ENCODE data around the gene SSBP4. TPM values are rescaled to one million over a fixed set of nuclear protein-coding genes. Genes with fewer than 3 reads are reported as not detected.

SSBP4 gene
- total and polyA plus RNA-seq, 2 experiments from 2014 or later: 44.4 to 52.0 TPM

DNA sequence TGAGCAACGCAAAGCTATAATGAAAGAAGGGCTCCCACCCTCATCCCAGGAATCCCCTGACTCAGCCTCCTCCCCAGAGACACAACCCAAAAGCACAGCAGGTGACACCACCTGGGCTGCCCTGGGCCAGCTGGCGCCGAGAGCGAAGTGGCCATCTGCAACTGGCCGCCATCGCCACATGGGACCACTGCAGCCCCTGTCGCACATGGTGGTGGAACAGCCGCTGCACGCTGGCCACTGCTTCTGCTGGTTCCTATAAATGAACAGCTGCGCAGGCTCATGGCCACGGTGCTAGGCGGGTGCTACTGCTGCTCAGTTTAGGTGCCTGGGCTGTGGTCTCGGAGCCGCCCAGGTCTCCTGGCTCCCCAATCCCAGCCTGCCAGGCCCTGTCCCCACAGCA lies 30.4 kb downstream of the SSBP4 start:
- Mint-ChIP-seq H3K27me3 (ENCODE audit: insufficient read depth, low read depth, poor library complexity) (peaks cover 11% of the 10 kb centered on the region), H3K36me3 (ENCODE audit: low read depth) (peaks cover 5% of the 10 kb centered on the region; the same call in 2 of the 3 replicates), H3K27ac (no peak overlapping the region), H3K9me3 (no peaks in the 10 kb centered on the region), H3K4me3 (no peak overlapping the region), H3K4me1 (peaks cover 10% of the 10 kb centered on the region; the same call in 2 of the 3 replicates)
- H3K79me2 ChIP-seq (replicated peaks; ENCODE audit: insufficient read depth): no peaks in the 10 kb centered on the region
- H3F3A ChIP-seq (replicated peaks; ENCODE audit: low read depth): 0 out of 2 replicates have a peak, but pooled peaks cover 3% of the 10 kb centered on the region
- H3K4me2 ChIP-seq: no peak overlapping the region
- H3K4me3 ChIP-seq: no peak overlapping the region
- H3K27me3 ChIP-seq (ENCODE audit: insufficient read depth): no peaks in the 10 kb centered on the region
- DNase-seq (ENCODE audit: low spot score): no peak
- H3K36me3 ChIP-seq (ENCODE audit: insufficient read depth): no peaks in the 10 kb centered on the region; the same call in 1 of the 2 replicates
- ATAC-seq: no peak
- no peak overlapping the region for H2AFZ ChIP-seq
- H3K4me1 ChIP-seq (ENCODE audit: insufficient read depth): no peaks in the 10 kb centered on the region
- H3K9me2 ChIP-seq (ENCODE audit: insufficient read depth): no peaks in the 10 kb centered on the region
- TF ChIP-seq, protein P1, sequence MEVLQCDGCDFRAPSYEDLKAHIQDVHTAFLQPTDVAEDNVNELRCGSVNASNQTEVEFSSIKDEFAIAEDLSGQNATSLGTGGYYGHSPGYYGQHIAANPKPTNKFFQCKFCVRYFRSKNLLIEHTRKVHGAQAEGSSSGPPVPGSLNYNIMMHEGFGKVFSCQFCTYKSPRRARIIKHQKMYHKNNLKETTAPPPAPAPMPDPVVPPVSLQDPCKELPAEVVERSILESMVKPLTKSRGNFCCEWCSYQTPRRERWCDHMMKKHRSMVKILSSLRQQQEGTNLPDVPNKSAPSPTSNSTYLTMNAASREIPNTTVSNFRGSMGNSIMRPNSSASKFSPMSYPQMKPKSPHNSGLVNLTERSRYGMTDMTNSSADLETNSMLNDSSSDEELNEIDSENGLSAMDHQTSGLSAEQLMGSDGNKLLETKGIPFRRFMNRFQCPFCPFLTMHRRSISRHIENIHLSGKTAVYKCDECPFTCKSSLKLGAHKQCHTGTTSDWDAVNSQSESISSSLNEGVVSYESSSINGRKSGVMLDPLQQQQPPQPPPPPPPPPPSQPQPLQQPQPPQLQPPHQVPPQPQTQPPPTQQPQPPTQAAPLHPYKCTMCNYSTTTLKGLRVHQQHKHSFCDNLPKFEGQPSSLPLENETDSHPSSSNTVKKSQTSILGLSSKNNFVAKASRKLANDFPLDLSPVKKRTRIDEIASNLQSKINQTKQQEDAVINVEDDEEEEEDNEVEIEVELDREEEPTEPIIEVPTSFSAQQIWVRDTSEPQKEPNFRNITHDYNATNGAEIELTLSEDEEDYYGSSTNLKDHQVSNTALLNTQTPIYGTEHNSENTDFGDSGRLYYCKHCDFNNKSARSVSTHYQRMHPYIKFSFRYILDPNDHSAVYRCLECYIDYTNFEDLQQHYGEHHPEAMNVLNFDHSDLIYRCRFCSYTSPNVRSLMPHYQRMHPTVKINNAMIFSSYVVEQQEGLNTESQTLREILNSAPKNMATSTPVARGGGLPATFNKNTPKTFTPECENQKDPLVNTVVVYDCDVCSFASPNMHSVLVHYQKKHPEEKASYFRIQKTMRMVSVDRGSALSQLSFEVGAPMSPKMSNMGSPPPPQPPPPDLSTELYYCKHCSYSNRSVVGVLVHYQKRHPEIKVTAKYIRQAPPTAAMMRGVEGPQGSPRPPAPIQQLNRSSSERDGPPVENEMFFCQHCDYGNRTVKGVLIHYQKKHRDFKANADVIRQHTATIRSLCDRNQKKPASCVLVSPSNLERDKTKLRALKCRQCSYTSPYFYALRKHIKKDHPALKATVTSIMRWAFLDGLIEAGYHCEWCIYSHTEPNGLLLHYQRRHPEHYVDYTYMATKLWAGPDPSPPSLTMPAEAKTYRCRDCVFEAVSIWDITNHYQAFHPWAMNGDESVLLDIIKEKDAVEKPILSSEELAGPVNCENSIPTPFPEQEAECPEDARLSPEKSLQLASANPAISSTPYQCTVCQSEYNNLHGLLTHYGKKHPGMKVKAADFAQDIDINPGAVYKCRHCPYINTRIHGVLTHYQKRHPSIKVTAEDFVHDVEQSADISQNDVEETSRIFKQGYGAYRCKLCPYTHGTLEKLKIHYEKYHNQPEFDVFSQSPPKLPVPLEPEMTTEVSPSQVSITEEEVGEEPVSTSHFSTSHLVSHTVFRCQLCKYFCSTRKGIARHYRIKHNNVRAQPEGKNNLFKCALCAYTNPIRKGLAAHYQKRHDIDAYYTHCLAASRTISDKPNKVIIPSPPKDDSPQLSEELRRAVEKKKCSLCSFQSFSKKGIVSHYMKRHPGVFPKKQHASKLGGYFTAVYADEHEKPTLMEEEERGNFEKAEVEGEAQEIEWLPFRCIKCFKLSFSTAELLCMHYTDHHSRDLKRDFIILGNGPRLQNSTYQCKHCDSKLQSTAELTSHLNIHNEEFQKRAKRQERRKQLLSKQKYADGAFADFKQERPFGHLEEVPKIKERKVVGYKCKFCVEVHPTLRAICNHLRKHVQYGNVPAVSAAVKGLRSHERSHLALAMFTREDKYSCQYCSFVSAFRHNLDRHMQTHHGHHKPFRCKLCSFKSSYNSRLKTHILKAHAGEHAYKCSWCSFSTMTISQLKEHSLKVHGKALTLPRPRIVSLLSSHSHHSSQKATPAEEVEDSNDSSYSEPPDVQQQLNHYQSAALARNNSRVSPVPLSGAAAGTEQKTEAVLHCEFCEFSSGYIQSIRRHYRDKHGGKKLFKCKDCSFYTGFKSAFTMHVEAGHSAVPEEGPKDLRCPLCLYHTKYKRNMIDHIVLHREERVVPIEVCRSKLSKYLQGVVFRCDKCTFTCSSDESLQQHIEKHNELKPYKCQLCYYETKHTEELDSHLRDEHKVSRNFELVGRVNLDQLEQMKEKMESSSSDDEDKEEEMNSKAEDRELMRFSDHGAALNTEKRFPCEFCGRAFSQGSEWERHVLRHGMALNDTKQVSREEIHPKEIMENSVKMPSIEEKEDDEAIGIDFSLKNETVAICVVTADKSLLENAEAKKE (CRISPR knock-in tag; IDR thresholded peaks at IDR 0.05): no peak
- TF ChIP-seq, protein P2, sequence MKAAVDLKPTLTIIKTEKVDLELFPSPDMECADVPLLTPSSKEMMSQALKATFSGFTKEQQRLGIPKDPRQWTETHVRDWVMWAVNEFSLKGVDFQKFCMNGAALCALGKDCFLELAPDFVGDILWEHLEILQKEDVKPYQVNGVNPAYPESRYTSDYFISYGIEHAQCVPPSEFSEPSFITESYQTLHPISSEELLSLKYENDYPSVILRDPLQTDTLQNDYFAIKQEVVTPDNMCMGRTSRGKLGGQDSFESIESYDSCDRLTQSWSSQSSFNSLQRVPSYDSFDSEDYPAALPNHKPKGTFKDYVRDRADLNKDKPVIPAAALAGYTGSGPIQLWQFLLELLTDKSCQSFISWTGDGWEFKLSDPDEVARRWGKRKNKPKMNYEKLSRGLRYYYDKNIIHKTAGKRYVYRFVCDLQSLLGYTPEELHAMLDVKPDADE (IDR thresholded peaks at IDR 0.05): no peak
- TF ChIP-seq CREB1 (CRISPR knock-in tag; IDR thresholded peaks at IDR 0.05; ENCODE audit: low read depth): no peak
- no peak for TF ChIP-seq EZH2 (IDR thresholded peaks at IDR 0.05; ENCODE audit: low read depth, unreplicated experiment)
- TF ChIP-seq, protein P3, sequence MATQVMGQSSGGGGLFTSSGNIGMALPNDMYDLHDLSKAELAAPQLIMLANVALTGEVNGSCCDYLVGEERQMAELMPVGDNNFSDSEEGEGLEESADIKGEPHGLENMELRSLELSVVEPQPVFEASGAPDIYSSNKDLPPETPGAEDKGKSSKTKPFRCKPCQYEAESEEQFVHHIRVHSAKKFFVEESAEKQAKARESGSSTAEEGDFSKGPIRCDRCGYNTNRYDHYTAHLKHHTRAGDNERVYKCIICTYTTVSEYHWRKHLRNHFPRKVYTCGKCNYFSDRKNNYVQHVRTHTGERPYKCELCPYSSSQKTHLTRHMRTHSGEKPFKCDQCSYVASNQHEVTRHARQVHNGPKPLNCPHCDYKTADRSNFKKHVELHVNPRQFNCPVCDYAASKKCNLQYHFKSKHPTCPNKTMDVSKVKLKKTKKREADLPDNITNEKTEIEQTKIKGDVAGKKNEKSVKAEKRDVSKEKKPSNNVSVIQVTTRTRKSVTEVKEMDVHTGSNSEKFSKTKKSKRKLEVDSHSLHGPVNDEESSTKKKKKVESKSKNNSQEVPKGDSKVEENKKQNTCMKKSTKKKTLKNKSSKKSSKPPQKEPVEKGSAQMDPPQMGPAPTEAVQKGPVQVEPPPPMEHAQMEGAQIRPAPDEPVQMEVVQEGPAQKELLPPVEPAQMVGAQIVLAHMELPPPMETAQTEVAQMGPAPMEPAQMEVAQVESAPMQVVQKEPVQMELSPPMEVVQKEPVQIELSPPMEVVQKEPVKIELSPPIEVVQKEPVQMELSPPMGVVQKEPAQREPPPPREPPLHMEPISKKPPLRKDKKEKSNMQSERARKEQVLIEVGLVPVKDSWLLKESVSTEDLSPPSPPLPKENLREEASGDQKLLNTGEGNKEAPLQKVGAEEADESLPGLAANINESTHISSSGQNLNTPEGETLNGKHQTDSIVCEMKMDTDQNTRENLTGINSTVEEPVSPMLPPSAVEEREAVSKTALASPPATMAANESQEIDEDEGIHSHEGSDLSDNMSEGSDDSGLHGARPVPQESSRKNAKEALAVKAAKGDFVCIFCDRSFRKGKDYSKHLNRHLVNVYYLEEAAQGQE (IDR thresholded peaks at IDR 0.05; ENCODE audit: unreplicated experiment): no peak
- TF ChIP-seq JUNB (IDR thresholded peaks at IDR 0.05; ENCODE audit: unreplicated experiment): no peak
- no peaks in the 10 kb centered on the region; the same call in none of the 2 replicates for H4K20me1 ChIP-seq (replicated peaks; ENCODE audit: insufficient read depth)
- no peak overlapping the region for H3K27ac ChIP-seq (ENCODE audit: low read depth)
